GM19455 (cell line): Measurements from ENCODE around the gene CIB2.

Source experiments
- ATAC-seq: cut with Tn5 transposase; IDR thresholded peaks from one replicate; pipeline ENCODE4 v1.9.1; 2021; ENCODE audit not compliant: unreplicated experiment

CIB2 gene

DNA sequence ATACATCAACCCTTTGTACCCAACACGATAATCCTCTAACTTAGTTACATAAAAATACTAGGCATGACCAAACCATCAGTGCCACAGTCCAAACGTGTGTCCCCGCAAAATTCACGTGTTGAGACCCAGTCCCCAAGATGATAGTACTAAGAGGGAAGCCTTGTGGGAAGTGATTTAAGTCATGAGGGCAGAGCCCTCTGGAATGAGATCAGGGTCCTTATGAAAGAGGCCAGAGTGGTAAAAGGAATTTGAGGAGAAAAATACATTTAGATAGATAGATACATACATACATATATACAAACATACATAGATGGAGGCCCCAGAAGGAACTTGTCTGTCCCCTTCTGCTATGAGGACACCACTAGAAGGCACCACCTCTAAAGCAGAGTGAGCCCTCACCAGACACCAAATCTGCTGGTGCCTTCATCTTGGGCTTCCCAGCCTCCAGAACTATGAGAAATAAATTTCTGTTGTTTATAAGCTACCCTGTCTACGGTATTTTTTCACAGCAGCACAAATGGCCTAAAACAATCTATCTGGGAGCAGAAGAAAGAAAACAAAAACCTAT, 61.7 kb downstream of the CIB2 start:
- ATAC-seq = no peak

GRCh38 chr15:78069052-78069414, 62.2 kb downstream of the CIB2 start:
- no peak for ATAC-seq

GRCh38 chr15:78067328-78068228, 63.7 kb downstream of the CIB2 start:
- ATAC-seq = no peak

DNA sequence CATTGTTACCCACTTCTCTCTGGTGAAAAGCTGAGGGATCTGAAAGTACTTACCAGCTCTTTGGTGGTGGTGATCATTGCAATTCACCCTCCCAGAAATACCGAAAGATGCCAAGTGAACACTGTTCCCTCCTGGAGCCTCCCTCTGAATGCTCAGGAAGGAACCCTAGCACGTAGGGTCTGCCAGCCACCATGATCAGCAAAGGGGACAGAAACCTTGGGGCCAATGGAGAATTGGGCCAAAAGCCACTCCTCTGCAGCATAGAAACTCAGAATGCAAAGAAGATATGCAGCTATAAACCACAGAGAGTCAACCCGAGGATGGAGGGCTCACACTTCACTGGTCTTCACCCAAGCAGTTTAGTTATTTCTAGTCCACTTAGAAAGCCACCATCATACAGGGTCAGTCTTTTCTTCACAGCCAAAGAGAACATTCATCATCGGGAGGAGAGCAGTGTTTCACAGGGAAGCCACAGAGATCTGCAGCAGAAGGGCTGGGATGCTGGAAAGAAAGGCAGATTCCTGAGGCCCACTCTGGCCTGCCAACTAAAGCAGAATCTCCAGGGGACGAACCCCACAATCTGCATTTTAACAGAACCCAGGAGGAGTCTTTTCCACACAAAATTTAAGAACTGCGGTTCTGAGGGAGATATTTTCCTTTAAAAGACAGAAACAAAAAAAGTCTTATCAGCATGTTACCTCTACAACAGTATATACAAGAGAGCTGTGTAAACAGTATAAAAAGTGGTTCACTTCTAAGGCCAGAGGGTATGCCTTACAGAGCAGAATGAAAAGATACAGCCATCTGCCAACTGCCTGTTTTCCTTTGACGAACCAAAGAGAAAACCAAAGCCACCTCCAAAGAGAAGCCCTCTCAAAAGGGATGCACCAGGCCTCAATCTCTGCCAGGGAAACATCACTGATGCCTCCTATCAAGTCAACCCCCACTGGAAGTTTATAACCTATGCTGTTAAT, 65.0 kb downstream of the CIB2 start:
- peak; percentile 66 for ATAC-seq

- no peak for ATAC-seq
Measured at GRCh38 chr15:78065284-78065872, 65.9 kb downstream of the CIB2 start.

DNA sequence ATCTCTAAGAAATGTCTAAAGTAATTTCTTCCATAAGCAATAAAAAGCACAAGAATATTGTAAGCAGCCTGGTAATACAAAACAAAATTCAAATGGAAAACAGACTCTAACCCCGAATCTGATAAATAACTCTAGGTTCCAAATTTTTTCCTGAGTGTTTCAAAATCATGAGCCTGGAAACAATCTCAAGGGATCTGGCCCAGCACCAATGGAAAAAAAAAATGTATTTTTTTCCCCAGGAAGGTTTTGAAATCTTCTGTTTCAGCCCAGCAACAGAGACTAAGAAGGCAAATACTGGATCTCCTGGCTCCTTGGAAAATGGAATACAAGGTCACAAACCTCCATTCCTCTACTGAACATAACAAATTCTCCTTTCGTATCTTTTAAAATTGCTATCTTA, 66.7 kb downstream of the CIB2 start:
- ATAC-seq = no peak

DNA sequence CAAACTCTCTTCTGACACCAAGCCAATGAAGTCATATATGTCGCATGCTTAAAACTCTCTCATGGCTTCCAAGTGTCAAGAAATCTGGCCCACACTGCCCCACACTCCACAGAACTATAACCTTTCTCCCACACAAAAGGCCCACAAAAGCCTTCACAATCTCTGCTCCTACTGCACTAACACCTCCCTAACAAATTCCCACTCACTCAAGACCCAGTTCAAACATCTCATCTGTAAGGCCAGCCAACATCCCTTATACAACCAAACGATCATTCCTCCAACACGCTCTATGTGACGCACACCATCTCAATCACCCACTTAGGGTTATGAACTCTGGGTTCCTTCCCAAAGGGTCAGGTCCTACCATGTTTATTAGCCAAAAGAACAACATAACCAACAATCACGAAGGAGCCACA, 67.3 kb downstream of the CIB2 start:
- ATAC-seq = no peak

DNA sequence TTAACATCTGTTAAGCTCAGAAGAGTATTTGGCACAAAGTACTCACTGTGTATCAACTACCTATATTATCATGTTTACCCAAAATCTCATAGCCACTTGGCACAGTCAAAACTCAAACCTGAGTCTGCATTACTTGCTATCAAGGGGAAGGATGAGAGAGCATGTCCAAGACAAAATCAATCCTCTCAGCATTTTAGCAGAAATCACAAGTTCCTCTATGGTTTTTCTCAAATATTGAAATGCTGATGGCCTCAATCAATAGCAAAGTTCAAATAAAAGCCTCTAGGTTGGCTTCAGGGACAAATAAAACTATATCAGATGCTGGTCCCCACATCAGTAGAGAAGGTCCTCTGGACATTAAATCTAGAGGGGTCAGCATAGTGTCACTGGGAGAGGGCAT, 68.0 kb downstream of the CIB2 start:
- no peak for ATAC-seq

GRCh38 chr15:78061963-78062427, 69.2 kb downstream of the CIB2 start:
- ATAC-seq = peak; percentile 49

GRCh38 chr15:78060232-78060631, 71.0 kb downstream of the CIB2 start:
- ATAC-seq = no peak

- no peak for ATAC-seq
Measured at GRCh38 chr15:78059110-78059839, 72.0 kb downstream of the CIB2 start.

GRCh38 chr15:78058401-78058935, 72.8 kb downstream of the CIB2 start:
- no peak for ATAC-seq

DNA sequence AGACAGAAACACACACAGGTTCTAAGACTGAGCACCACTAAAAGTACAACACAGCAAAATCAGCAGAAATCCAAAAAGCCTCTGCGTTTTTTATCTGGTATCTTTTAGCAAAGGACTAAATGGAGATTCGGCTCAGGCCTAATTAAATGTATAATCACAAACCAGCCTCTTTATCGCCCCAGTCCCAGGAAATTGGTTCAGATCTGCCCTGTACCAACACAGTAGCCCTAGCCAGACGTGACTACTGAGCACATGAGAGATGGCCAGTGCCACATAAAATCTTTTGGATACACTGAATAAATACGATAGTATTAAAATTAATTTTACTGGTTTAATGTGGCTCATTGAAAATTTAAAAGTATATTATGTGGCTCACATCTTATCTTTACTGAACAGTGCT, 73.4 kb downstream of the CIB2 start:
- no peak for ATAC-seq

DNA sequence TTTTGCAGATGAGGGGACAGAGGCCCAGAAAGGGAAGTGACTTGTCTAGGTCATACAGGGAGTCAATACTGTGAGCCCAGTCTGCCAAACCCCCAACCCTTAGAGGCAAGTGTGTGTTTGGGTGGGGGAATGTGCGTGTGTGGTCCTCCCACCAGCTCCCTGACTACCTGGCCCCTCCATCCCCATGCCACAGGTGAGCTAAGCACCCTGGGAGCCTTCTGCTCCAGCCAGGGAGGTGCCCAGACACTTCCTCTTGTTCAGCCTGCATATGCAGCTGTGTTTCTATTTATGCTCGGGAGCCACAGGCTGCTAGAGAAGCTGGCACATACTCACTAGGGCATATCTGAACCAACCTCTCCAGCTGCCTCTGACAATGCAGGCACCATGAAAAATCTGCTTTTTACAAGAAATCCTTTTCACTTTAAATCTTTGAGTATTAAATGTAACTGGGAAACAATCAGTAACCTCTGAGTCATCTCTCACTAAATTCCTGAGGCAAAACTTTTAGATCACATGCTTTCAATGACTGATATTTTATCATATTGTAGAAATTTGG, 74.5 kb downstream of the CIB2 start:
- no peak for ATAC-seq

DNA sequence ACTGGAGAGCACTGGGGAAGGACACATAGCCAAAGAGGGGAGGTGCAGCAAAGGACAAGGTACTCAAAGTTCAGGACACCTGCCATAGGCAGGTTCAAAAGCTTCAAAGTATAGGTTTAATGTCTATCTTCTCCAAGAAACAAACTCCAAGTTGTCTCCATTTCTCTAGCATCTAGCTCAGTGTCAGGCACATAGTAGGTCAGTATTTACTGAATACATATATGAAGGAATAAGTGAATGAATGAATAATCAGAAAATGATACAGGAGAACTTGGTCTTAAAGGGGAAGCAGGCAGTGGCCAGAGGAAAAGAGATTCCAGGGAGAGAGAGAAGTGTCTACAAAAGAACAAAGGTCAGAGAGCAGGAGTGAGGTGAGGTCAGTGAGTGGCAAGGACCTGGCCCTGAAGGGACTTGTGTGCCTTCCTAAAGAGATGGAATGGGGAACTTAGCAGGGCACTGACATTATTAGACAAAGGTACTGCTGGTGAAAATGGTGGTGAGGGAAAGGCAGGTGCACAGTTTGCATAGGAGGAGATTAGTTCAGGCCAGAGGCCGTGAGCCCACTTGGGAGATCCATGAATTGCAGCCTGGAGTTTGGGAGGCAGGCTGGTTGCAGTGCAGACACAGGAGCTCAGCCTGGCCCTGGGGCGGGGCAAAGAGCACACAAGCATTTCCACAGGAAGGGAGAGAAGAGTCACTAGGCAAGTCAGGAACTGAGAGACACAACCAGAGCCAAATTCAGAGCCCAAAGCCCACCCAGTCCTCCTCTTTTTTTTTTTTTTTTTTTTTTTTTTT, 75.1 kb downstream of the CIB2 start:
- no peak for ATAC-seq

GRCh38 chr15:78054966-78055365, 76.3 kb downstream of the CIB2 start:
- ATAC-seq = no peak
